Naive thymus-derived CD8-positive, alpha-beta T cell (primary cell): Measurements from ENCODE around the gene IPO7. TPM values are rescaled to one million over a fixed set of nuclear protein-coding genes. Genes with fewer than 3 reads are reported as not detected.
A peak's percentile ranks its signal among the peaks of the same experiment; 100 is the strongest.

Experiments
- ATAC-seq, 2 donors: fragments of 150-1000 bp; cut with Tn5 transposase in 1 of 2; sonication (Bioruptor Pico), chemical (Tn5 transposase) in 1 of 2; 1 replicate in 1 of 2; 2 replicates in 1 of 2; pipeline ENCODE4 v1.10.0; 2021; ENCODE audit warnings: mild to moderate bottlenecking in 2 of 2, moderate library complexity in 2 of 2
- POLR2A ChIA-PET: fragments of 350-600 bp; sonication (Branson Sonifier 250); formaldehyde crosslinking; loops from one replicate; lab custom pipeline; 2021; ENCODE audit warnings: antibody characterized with exemption; lab: Charles Lee
- DNase-seq, 10 donors: peaks; one replicate each; pipeline versions ENCODE4 v3.0.0 to v3.0.0-alpha.2; 2020 to 2022
- H3K27ac Mint-ChIP-seq, 10 donors: one replicate each; pipeline ENCODE4 v1.8.0; 2020 to 2022; ENCODE audit warnings: mild to moderate bottlenecking in 10 of 10, mixed read lengths in 10 of 10, moderate library complexity in 4 of 10, inconsistent platforms in 1 of 10
- H3K27me3 Mint-ChIP-seq, 5 donors: one replicate each; pipeline ENCODE4 v1.8.0; 2021 to 2022; ENCODE audit warnings: mixed read lengths in 5 of 5
- H3K36me3 Mint-ChIP-seq, 3 donors: one replicate each; pipeline ENCODE4 v1.8.0; 2020 to 2022; ENCODE audit warnings: mixed read lengths in 3 of 3, mild to moderate bottlenecking in 2 of 3, inconsistent platforms in 1 of 3
- H3K4me1 Mint-ChIP-seq, 4 donors: one replicate each; pipeline ENCODE4 v1.8.0; 2021 to 2022; ENCODE audit warnings: mixed read lengths in 4 of 4
- H3K4me3 Mint-ChIP-seq, 10 donors: one replicate each; pipeline ENCODE4 v1.8.0; 2020 to 2022; ENCODE audit warnings: mild to moderate bottlenecking in 10 of 10, mixed read lengths in 10 of 10, moderate library complexity in 6 of 10, inconsistent platforms in 1 of 10
- H3K9me3 Mint-ChIP-seq, 9 donors: one replicate each; pipeline ENCODE4 v1.8.0; 2020 to 2022; ENCODE audit warnings: mixed read lengths in 9 of 9, mild to moderate bottlenecking in 3 of 9, inconsistent platforms in 1 of 9, moderate library complexity in 1 of 9
- polyA plus RNA-seq, 3 donors: library from polyadenylated mRNA; unstranded; fragments of 300-500 nt; fragmentation: Illumina TruSeq; gene quantifications; one replicate each; pipeline ENCODE4 v1.2.3, GENCODE V29; 2021
- total RNA-seq, 8 experiments: library from RNA in 2 of 8; stranded (reverse) in 2 of 8; gene quantifications; one replicate each; pipeline ENCODE4 v1.2.3 and lab custom pipeline; 2021 to 2026

Gene IPO7
- total and polyA plus RNA-seq, 5 experiments from 2014 or later, result 3.7 to 73.7 (median 11.2) TPM

DNA sequence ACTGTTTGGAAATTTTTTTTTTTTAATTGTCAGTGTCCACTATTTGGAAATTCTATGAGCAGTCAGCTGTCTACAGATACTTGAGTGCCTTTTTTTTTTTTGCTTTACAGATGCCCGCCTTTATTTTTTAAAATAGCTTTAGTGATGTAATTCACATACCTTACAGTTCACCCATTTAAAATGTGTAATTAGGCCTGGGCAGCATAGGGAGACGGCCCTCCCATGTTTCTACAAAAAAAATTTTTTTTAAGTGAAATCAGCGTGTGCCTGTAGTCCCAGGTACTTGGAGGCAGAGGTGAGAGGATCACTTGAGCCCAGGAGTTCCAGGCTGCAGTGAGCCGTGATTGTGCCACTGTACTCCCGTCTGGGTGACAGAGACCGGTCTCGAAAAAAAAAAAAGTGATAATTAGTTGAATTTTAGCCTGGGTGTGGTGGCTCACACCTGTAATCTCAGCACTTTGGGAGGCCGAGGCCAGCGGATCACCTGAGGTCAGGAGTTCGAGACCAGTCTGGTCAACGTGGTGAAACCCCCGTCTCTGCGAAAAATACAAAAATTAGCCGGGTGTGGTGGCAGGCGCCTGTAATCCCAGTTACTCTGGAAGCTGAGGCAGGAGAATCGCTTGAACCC is 77.8 kb downstream of the IPO7 start:
- Mint-ChIP-seq H3K36me3 (peaks cover 3 to 7% (median 6%) of the 10 kb centered on the region in 3 donors), H3K4me3 (peak overlapping the region; percentile 88 to 99 (median 96)), H3K27me3 (peaks cover 0 to 1% (median 0%) of the 10 kb centered on the region in 5 donors), H3K27ac (peak overlapping the region; percentile 90 to 99 (median 97)), H3K9me3 (peaks cover 0 to 4% (median 0%) of the 10 kb centered on the region in 9 donors), H3K4me1 (peaks cover 9 to 40% (median 33%) of the 10 kb centered on the region in 4 donors)
- POLR2A ChIA-PET, result interaction anchor here (0.5 to 3.1 kb wide), 6 partner anchors 21 to 246 kb away, joined by 3 to 17 read pairs (median 4); partner anchors contain the start of genes DENND5A and WEE1
- DNase-seq (no peak), ATAC-seq (no peak)

DNA sequence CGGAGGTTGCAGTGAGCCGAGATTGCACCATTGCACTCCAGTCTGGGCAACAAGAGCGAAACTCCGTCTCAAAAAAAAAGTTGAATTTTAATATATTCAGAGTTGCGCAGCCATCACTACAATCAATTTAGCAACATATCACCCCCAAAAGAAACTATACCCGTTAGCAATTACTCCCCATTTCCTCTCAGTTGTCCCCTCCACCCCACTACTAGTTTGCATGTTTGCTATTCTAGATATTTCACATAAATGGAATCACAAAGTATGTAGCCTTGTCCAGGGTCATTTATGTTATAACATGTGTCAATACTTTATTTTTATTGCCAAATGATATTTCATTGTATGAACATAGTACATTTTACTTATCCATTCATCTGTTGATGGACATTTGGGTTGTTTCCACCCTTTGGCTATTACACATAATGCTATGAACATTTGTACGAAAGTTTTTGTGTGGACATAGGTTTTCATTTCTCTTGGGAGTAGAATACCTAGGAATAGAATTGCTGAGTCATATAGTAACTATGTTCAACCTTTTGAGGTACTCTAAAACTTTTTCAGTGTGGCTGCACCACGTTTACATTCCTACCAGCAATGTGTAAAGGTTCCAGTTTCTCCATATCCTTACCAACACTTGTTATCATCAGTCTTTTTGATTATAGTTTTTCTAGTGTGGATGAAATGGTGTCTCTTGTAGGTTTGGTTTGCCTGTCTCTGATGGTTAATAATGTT is 78.5 kb downstream of the IPO7 start:
- peaks cover 12 to 43% (median 36%) of the 10 kb centered on the region in 4 donors for H3K4me1 Mint-ChIP-seq

DNA sequence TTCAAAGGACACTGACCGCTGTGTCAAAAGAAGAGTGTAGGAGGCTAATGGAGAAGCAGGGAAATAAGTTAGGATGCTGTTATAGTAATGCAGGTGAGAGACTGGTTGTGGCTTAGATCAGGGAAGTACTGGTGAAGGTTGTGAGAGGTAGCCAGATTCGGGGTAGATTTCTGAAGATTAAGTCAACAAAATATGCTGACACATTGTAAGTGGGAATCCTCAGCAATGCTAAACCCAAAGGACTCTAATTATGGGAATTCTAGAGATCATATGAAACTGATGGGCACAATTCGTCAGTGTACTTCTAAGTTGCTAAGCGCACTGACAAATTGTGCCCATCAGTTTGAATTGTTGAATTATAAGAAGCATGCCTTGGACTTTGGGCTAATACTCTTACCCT is 86.3 kb downstream of the IPO7 start:
- DNase-seq (no peak), ATAC-seq (no peak)
- Mint-ChIP-seq H3K36me3 (peaks cover 0 to 63% (median 8%) of the 10 kb centered on the region in 3 donors), H3K4me3 (no peak overlapping the region), H3K9me3 (no peaks in the 10 kb centered on the region), H3K27ac (no peak overlapping the region), H3K27me3 (no peaks in the 10 kb centered on the region), H3K4me1 (peaks cover 5 to 21% (median 12%) of the 10 kb centered on the region in 4 donors)
- POLR2A ChIA-PET, result interaction anchor here (0.8 kb wide), 1 partner anchor 10 kb away, joined by 3 read pairs; the partner anchor contains the start of gene ZNF143

More for the DNA sequence above, 78.5 kb downstream of the IPO7 start:
- peaks cover 0 to 1% (median 0%) of the 10 kb centered on the region in 5 donors for H3K27me3 Mint-ChIP-seq
- ATAC-seq, result no peak
- H3K27ac Mint-ChIP-seq, result peak overlapping the region in 9 of 10 donors; percentile 17 to 99 (median 80)
- peaks cover 0 to 4% (median 0%) of the 10 kb centered on the region in 9 donors for H3K9me3 Mint-ChIP-seq
- H3K4me3 Mint-ChIP-seq, result peak overlapping the region; percentile 40 to 96 (median 74)
- no peak for DNase-seq
- POLR2A ChIA-PET, result no interaction called here
- peaks cover 5 to 7% (median 6%) of the 10 kb centered on the region in 3 donors for H3K36me3 Mint-ChIP-seq

DNA sequence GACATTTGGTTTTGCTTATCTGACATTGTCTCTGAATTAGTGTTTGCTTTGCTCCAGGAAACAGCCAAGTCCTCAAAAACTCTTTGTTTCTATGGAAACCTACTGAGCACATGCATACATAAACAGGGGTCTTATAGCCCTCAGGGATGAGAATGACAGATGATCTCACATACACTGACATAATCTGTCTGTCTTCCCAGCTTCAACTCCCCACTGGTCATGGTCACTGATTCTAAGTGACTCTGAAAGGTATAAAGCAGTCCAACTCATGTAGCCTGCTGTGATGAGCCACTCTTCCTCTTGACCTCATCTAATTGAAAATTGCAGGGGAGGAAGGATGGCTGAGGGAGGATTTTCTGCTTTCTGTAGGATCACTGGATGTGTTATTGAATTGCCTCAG is 89.0 kb downstream of the IPO7 start:
- ATAC-seq (no peak), DNase-seq (no peak)
- peaks cover 0 to 76% (median 15%) of the 10 kb centered on the region in 3 donors for H3K36me3 Mint-ChIP-seq
- POLR2A ChIA-PET, result no interaction called here
- H3K9me3 Mint-ChIP-seq, result no peaks in the 10 kb centered on the region
- no peak overlapping the region for H3K4me3 Mint-ChIP-seq
- H3K4me1 Mint-ChIP-seq, result peaks cover 0 to 11% (median 7%) of the 10 kb centered on the region in 4 donors
- peak overlapping the region in 1 of 10 donors; percentile 61 for H3K27ac Mint-ChIP-seq
- H3K27me3 Mint-ChIP-seq, result no peaks in the 10 kb centered on the region

DNA sequence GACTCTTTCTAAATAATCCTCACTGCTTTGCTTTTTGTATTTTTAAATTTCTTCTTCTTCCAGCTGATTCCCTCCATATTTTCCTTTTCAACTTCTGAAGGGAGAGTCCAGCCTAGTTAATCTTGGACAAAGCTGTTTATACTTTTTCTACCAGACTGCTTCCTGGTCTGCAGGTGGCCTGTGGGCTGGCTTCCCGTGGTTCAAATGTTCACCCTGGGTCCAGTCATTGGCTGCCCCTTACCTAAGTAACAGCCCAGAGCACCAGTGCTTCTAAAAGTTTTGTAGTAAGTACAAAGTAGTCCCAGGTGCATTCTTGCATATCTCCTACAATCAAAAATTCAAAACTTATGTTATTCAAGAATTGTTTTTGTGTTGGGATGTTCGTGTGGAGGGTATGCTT is 95.4 kb downstream of the IPO7 start:
- DNase-seq, result no peak
- Mint-ChIP-seq H3K9me3 (no peaks in the 10 kb centered on the region), H3K27me3 (no peaks in the 10 kb centered on the region), H3K4me1 (no peaks in the 10 kb centered on the region), H3K36me3 (peaks cover 0 to 80% (median 23%) of the 10 kb centered on the region in 3 donors), H3K4me3 (no peak overlapping the region), H3K27ac (peak overlapping the region in 2 of 10 donors; percentile 6 to 37)
- no peak for ATAC-seq
- POLR2A ChIA-PET, result no interaction called here

DNA sequence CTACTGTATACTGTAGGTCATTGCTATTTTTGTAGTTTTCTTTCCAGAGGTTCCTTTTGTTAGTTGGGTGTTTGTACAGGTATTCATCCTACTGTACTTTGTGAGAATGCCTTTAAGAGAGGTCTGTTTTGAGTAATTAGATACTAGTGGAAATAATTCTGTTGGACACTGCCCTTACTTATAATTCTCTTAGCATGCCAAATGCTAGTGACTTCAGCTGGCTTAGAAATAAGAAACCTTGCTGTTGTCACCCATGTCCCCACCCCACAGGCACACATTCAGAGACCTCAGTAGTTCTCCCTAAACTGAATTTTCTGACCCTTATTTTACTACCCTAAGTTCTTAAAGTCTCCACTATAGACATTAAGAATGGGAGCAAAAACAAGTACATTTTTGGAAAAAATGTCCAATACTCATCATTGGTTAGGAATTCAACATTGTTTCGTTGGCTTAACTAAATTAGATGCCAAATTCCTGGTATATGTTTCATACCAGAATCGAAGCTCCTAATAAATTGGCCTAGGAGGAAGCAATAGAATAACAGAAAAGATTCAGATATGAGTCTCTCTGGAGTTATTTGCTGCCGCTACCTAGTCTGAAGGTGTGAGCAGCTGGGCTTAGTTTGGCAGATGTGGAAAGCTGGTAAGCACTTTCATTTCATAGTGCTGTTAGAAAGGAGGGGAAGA is 104.8 kb downstream of the IPO7 start:
- no peak overlapping the region for H3K4me3 Mint-ChIP-seq
- DNase-seq (no peak), ATAC-seq (no peak)
- H3K36me3 Mint-ChIP-seq, result peaks cover 0 to 80% (median 14%) of the 10 kb centered on the region in 3 donors
- H3K4me1 Mint-ChIP-seq, result peaks cover 0 to 2% (median 1%) of the 10 kb centered on the region in 4 donors
- H3K27me3 Mint-ChIP-seq, result no peaks in the 10 kb centered on the region
- peak overlapping the region in 2 of 10 donors; percentile 12 to 14 for H3K27ac Mint-ChIP-seq
- POLR2A ChIA-PET, result interaction anchor here (1.3 kb wide), 1 partner anchor 29 kb away, joined by 7 read pairs; the partner anchor contains the start of gene ZNF143
- no peaks in the 10 kb centered on the region for H3K9me3 Mint-ChIP-seq

DNA sequence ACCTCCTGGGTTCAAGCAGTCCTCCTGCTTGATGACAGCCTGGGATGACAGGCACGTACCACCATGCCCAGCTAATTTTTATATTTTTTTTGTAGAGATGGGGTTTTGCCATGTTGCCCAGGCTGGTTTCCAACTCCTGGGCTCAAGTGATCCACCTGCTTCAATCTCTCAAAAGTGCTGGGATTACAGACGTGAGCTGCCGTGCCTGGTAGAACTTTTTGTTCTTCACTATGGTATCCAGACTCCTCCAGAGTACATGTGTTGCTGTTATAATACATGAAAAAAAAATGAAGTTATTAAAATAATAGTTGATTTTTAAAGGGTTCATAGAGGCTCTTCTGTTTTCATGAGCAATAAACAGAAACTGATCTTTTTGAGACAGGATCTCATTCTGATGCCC is 105.9 kb downstream of the IPO7 start:
- DNase-seq (no peak), ATAC-seq (no peak)
- POLR2A ChIA-PET, result interaction anchor here (1.3 kb wide), 1 partner anchor 30 kb away, joined by 7 read pairs; the partner anchor contains the start of gene ZNF143
- no peaks in the 10 kb centered on the region for H3K9me3 Mint-ChIP-seq
- no peak overlapping the region for H3K27ac Mint-ChIP-seq
- peaks cover 0 to 2% (median 1%) of the 10 kb centered on the region in 4 donors for H3K4me1 Mint-ChIP-seq
- H3K27me3 Mint-ChIP-seq, result no peaks in the 10 kb centered on the region
- peaks cover 0 to 81% (median 13%) of the 10 kb centered on the region in 3 donors for H3K36me3 Mint-ChIP-seq
- H3K4me3 Mint-ChIP-seq, result no peak overlapping the region

DNA sequence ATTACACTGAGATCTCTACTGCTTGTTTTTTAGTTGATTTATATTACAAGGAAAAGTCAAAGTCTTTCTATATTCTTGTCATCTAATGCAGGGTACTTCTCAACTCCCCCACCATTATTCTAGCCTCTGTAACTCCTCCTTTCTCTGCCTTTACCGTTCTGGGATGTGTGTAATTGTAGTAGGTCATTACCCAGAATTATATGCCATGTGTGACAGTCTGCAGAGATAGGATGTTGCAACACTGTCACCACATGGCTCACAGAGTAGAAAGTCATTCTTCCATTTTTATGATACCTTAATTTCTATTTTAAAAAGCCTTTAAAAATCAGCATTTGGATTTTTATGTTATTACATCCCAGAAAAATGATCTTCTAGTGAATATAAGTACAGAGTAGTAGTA is 109.0 kb downstream of the IPO7 start:
- Mint-ChIP-seq H3K9me3 (no peaks in the 10 kb centered on the region), H3K4me3 (no peak overlapping the region), H3K27me3 (no peaks in the 10 kb centered on the region), H3K27ac (peak overlapping the region in 1 of 10 donors; percentile 7), H3K36me3 (peaks cover 4 to 83% (median 22%) of the 10 kb centered on the region in 3 donors), H3K4me1 (peaks cover 0 to 3% (median 0%) of the 10 kb centered on the region in 4 donors)
- ATAC-seq, result no peak
- POLR2A ChIA-PET, result no interaction called here
- no peak for DNase-seq

DNA sequence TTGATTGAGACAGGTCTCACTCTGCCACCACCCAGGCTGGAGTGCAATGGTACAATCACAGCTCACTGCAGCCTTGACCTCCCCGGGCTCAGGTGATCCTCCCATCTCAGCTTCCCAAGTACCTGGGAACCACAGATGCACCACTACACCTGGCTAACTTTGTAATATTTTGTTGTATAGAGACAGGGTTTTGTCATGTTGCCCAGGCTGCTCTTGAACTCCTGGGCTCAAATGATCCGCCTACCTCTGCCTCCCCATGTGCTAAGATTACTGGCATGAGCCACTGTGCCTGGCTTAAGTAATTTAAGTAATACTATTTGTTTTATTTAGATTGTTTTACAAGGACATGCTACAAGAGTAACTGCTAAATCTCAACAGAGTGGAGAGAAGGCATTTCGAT is 109.9 kb downstream of the IPO7 start:
- Mint-ChIP-seq H3K27me3 (no peaks in the 10 kb centered on the region), H3K4me1 (peaks cover 0 to 3% (median 0%) of the 10 kb centered on the region in 4 donors), H3K36me3 (peaks cover 8 to 82% (median 23%) of the 10 kb centered on the region in 3 donors), H3K27ac (peak overlapping the region in 1 of 10 donors; percentile 14), H3K4me3 (no peak overlapping the region), H3K9me3 (no peaks in the 10 kb centered on the region)
- DNase-seq (no peak), ATAC-seq (no peak)
- POLR2A ChIA-PET, result no interaction called here

DNA sequence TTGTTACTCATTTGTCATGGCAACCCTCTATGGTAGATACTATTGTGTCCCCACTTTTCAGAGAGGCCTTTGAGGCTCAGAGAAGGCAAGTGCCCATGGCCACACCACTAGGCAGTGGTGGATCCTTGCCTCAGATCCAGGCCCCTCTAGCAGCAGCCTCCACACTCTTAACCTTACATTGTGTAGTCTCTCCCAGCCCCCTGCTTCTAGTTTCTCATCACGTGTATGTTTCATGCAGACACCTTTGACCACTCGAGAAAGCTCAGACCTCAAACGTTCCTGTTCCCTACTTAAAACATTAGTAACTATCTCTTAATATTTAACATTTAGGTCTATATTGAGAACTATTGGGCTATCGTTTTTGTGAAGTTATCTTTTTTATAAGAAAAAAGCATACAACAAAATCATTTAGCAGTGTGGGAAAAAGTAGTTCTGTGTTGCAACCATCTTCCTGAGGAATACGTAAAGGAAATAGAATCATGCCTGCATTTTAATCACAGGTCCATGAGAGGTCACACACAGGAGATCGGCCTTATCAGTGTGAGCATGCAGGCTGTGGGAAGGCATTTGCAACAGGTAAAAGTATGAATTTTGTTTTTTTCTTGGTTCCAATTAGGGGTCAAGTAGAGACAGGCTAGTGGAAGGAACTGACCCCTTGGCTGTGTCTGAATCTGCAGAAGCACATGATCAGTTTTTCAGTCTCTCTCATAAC is 111.5 kb downstream of the IPO7 start:
- H3K36me3 Mint-ChIP-seq, result peaks cover 8 to 87% (median 24%) of the 10 kb centered on the region in 3 donors
- ATAC-seq (no peak), DNase-seq (no peak)
- POLR2A ChIA-PET, result no interaction called here
- H3K27me3 Mint-ChIP-seq, result no peaks in the 10 kb centered on the region
- no peaks in the 10 kb centered on the region for H3K9me3 Mint-ChIP-seq
- peak overlapping the region in 2 of 10 donors; percentile 15 to 19 for H3K27ac Mint-ChIP-seq
- peaks cover 0 to 3% (median 0%) of the 10 kb centered on the region in 4 donors for H3K4me1 Mint-ChIP-seq
- H3K4me3 Mint-ChIP-seq, result no peak overlapping the region
